Effector CD8-positive, alpha-beta T cell (primary cell): ENCODE measurements around the gene ECSCR.
"Not testable (repeated sequence)": the region's sequence is repeated elsewhere in the genome, so short reads cannot be mapped to it uniquely, and the experiment has no call there.

Experiments used
- DNase-seq: peaks from one replicate; lab custom pipeline; 2025; lab: John Stamatoyannopoulos, UW

The ECSCR gene

GRCh38 chr5:139446956-139447779 is 15.4 kb downstream of the ECSCR start:
- DNase-seq, result no peak

GRCh38 chr5:139445325-139446170 is 17.0 kb downstream of the ECSCR start:
- DNase-seq, result no peak

GRCh38 chr5:139443831-139444453 is 18.6 kb downstream of the ECSCR start:
- DNase-seq, result no peak

GRCh38 chr5:139440416-139440815 is 22.1 kb downstream of the ECSCR start:
- not testable (repeated sequence) for DNase-seq

DNA sequence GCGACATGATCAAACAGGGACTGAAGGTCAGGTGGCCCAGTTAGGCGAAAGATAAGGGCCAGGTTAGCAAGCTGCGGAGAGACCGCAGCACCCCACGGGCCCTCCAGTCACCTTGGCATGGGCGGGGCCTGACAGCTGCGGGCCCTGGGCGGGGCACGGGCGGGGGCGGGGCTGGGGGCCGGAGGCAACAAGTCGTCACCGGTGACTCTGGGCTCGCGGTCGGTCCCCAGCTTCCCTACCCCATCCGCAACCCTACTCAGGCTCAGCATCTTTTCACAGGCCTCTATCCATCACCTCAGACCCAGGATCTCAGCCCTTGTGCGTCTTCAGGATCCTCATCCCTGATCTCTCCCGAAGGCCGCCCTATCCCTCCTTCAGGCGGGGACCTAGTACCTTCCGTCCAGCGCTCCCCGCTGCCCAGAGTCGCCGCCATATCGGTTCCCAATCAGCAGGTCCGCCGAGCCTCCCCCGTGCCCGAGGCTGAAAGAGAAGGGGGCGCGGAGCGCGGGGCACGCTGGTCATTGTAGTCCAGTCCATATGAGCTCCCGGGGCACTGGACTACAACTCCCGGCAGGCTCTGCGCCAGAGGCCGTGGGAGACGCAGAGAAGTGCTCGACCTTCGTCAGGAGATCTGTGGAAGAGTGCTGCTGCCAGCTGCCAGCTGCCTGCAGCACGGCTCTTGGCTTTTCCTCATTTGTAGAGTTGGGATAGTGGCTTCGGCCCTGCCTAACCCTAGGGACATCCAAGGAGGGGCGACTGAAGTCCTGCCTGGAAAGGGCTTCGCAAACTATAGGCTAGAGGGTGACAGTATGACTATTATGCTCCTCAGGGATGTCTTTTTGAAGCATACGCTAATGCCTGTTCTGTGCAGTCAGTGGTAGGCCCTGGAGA is 23.3 kb downstream of the ECSCR start, which contains the start of gene DNAJC18:
DNAJC18 (minus strand) TSS at position 513 of the 891 bp plus-strand sequence; CDS start at position 433, 80 bp downstream.
- peak; percentile 87 for DNase-seq

DNA sequence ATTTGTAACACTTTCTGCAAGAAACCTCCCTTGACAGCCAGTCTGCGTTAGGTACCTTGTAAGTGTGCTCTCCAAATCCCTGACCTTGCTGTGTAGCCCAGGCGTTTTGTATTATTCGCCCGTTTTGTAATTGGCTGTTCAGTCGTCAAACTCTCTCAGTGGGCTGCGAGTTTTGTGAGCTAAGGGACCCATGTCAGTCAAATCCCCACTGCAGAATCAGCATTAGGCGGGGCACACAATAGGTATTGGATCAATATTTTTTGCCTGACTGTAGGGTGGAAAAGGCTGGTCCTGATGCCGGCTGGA is 23.9 kb downstream of the ECSCR start:
- no peak for DNase-seq

GRCh38 chr5:139435676-139436075 is 26.9 kb downstream of the ECSCR start:
- no peak for DNase-seq

- no peak for DNase-seq
Measured at GRCh38 chr5:139431706-139432105, 30.8 kb downstream of the ECSCR start.

- DNase-seq, result no peak
Measured at GRCh38 chr5:139430015-139430414, 32.5 kb downstream of the ECSCR start.

GRCh38 chr5:139426203-139426885 is 36.2 kb downstream of the ECSCR start:
- no peak for DNase-seq

DNA sequence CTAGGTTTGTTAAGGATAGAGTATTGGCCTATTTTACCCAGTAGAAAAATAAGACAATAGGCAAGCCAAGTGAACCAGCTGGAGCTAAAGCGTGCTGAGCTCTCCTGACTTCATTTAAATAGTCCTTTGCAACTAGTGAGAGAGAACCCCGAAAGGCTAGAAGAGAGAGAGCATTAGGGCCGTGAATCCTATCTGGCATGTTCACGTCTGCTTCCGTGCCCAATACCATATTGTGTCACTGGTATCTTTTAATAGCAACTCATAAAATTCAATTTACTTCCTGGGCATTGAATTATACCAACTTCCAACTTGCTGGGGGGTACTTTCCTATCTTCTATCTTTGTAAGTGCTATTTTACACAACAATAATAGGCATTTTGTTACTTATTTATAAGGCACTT is 37.0 kb downstream of the ECSCR start:
- DNase-seq, result no peak

- DNase-seq, result peak; percentile 17
Measured at GRCh38 chr5:139422307-139422893, 40.1 kb downstream of the ECSCR start.

GRCh38 chr5:139419226-139420192 is 43.0 kb downstream of the ECSCR start:
- DNase-seq, result no peak

- no peak for DNase-seq
Measured at GRCh38 chr5:139418793-139419192, 43.8 kb downstream of the ECSCR start.

- no peak for DNase-seq
Measured at GRCh38 chr5:139417214-139417613, 45.3 kb downstream of the ECSCR start.

- no peak for DNase-seq
Measured at GRCh38 chr5:139416651-139417050, 45.9 kb downstream of the ECSCR start.

GRCh38 chr5:139415869-139416268 is 46.7 kb downstream of the ECSCR start:
- no peak for DNase-seq

DNA sequence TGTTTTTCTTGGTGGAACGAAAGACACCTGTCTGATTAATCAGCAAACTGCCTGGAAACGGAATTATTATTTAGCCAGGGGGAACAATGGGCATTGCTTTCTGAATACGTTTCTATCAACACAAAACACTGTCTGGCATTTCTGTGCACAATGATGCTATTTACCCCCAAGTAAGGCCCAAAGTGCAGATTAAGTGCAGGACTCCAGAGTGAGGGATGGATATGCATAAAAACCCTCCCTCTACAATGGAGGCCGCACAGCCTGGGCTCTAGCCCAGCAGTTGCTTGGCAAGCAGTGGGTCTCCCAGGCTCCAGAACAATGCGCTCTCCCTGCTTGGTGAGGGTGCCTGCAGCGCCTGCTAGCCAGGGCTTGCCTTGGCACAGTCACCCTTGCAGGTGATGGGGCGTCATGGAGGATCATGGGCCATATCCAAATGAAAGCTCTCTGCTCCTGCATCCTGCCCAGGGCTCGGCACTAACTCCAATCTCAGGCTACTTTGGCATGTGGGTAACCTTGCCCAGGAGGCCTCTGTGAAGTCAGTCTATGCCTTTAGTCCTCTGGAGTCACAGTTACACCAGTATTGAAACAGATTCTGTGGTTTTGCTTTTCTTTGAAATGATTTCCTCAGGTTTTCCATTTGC is 47.2 kb downstream of the ECSCR start:
- no peak for DNase-seq

DNA sequence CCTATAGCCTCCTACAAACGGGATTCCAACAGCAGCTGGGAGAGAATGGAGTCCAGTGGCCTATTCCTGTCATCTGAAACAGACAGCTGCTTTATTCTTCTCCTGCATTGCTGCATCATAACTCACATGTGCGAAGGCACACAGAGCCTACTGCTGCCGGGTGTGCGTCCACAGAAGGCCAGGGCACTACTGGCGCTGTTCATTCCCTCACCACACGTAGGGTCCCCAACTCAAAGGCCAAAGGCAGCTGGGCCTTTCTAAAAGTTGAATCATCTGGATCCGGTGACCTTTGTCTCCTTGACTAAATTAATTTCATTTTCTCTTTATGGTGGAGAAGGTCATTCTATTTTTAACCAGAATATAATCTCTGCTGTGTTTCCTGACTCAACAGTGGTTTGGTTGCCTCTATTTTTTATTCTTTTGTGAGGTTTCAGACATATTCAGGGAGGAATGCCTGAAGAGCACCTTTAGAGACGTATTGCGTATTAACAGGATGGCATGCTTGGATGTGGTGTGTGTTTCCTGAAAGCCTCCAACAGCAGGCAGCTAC is 47.9 kb downstream of the ECSCR start:
- DNase-seq, result no peak
